ENCODE results near the gene PFN2.
"Not testable (repeated sequence)": the region's sequence is repeated elsewhere in the genome, so short reads cannot be mapped to it uniquely, and the experiment has no call there.

PFN2 gene

GRCh38 chr3:149967086-149967685 lies 3.5 kb downstream of the PFN2 start:
- no peak for DNase-seq

DNA sequence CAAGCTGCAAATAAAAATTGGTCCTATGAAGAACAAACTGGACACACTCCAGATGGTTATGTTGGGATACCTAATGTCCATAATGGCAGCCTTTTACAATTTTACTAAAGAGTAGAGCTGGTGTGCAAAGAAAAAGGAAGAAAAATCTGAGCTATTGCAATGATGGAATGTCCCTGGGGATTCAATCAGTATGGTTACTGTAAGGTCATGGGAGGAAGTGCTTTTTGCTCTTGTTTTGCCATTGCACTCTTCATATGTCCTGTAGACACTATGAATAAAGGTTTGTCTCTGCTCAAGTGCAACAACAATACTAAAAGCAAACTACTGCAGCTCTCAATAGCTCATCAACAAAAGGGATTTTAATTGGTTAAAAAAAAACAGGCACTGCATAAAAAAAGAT lies 5.4 kb downstream of the PFN2 start:
- DNase-seq, result no peak

GRCh38 chr3:149964291-149964690 lies 6.4 kb downstream of the PFN2 start:
- DNase-seq, result no peak

DNA sequence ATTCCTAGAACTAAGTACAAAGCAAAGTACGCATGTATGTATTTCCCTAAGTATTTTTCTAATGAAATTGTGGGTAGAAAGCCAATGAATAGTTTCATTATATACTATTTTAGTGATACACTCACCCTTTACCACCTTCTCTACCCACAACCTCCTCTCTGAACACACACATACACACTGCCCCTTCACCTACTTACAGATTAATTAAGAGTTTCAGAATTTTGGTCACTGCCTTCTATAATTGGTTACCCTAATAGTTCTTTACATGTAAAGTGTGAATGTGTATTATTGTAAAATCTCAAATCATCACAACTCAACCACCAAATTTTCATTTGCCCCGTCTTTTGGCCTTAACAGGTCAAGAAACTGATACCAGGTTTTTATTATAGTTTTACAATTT lies 7.2 kb downstream of the PFN2 start:
- DNase-seq, result no peak

DNA sequence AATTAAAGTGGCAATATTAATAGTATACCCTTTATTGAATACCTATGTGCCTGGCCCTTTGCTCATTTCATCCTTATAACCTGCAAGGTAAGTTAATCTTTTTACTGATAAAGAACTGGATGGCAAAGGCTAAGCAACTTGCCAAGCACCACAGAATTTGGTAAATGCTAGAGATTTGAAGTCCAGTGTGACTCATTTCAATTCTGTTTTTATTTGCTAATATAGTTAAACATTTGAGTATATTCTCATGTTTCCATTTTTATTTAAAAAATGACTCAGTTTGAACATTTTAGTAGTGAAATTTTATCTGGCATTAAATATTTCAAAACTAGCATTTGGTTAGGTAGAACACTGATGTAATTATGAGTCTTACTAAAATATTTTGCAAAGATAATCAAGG lies 11.3 kb downstream of the PFN2 start:
- no peak for DNase-seq

- no peak for DNase-seq
Observed at GRCh38 chr3:149958171-149958796, 12.4 kb downstream of the PFN2 start.

- no peak for DNase-seq
Observed at GRCh38 chr3:149957361-149958125, 13.2 kb downstream of the PFN2 start.

DNA sequence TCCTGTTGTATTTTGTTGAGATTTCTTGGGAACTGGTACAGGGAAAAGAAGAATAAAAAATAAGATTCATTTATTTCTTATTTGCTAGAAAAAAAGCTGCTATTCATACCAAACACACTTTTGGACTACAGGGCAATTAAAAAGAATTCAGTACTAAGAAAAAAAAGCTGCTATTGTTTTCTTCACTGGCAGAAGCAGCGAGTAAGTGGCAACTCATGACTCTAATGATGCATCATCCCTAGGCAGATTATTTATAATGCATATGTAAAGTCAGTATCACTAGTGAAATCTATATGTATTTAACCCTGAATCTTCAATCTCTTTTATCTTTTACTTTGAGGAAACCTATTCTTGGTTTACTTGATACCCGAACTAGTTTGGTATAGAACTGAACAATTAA lies 15.2 kb downstream of the PFN2 start:
- DNase-seq, result no peak

GRCh38 chr3:149954812-149955211 lies 15.9 kb downstream of the PFN2 start:
- no peak for DNase-seq

- no peak for DNase-seq
Observed at GRCh38 chr3:149949181-149949580, 21.5 kb downstream of the PFN2 start.

GRCh38 chr3:149947231-149947630 lies 23.5 kb downstream of the PFN2 start:
- DNase-seq, result no peak

GRCh38 chr3:149943966-149944365 lies 26.7 kb downstream of the PFN2 start:
- DNase-seq, result not testable (repeated sequence)

DNA sequence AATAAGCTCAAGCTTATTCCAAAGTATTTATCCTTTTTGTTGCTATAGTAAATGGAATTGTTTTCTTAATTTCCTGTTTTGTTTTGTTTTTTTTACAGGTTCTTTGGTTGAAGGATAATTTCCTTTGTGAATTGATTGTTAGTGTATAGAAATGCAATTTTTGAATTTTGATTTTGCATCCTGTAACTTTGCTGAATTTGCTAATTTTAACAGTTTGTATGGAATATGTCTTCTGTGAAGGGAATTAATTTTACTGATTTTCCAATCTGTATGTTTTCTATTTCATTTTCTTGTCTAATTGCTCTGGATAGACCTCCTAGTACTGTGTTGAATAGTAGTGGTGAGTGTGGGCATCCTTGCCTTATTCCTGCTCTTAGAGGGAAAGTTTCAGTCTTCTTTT lies 28.3 kb downstream of the PFN2 start:
- no peak for DNase-seq

DNA sequence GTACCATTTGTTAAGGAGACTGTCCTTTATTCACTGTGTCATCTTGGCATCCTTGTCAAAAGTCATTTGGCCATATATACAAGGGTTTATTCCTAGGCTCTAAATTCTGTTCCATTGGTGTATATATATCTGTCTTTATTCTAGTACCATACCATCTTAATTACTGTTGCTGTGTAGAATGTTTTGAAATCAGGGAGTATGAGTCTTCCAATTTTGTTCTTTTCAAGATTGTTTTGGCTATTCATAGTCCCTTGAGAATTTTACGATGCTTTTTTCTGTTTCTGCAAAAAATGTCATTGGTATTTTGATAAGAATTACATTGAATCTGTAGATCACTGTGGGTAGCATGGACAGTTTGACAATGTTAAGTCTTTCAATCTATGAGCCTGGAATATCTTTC lies 28.7 kb downstream of the PFN2 start:
- DNase-seq, result no peak

DNA sequence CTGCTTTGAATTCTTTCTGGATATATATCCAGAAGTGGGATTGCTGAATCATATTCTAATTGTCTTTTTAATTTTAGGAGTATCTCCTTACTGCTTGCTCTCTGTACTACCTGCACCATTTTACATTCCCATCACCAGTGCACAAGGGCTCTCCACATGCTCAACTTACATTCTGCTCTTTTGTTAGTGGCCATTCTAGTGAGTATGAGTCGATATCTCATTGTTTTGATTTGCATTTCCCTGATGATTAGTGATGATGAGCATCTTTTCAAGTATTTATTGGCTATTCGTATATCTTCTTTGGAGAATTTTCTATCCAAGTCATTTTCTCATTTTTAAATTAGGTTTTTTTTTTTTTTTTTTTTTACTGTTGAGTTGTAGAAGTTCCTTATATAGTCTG lies 29.5 kb downstream of the PFN2 start:
- DNase-seq, result no peak

GRCh38 chr3:149938392-149939055 lies 32.2 kb downstream of the PFN2 start:
- DNase-seq, result not testable (repeated sequence)

GRCh38 chr3:149936812-149937230 lies 33.9 kb downstream of the PFN2 start:
- DNase-seq, result peak; percentile 63

DNA sequence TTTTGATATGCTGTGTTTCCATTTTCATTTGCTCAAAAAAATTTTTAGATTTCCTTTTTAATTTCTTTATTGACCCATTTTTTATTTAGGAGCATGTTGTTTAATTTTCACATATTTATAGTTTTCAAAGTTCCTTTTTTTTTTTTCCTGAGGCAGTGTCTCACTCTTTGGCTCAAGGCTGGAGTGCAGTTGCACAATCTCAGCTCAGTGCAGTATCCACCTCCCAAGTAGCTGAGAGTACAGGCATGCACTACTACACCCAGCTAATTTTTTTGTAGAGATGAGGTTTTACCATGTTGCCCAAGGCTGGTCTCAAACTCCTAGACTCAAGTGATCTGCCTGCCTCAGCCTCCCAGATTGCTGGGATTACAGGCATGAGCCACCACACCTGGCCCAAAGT lies 36.2 kb downstream of the PFN2 start:
- DNase-seq, result no peak

DNA sequence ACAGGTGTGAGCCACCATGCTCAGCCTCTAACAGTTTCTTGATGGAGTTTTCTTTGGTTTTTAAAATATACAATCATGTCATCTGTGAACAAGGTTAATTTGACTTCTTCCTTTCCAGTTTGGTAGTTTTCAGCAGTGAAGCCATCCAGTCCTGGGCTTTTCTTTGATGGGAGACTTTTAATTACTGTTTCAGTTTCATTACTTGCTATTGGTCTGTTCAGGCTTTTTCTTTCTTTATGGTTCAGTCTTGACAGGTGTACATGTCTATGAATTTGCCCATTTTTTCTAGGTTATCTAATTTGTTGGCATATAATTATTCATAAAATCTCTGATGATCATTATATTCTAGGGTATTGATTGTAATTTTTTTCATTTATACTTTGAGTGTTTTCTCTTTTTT lies 36.8 kb downstream of the PFN2 start:
- no peak for DNase-seq

- DNase-seq, result no peak
Observed at GRCh38 chr3:149933008-149933407, 37.7 kb downstream of the PFN2 start.

GRCh38 chr3:149920119-149920518 lies 50.6 kb downstream of the PFN2 start:
- no peak for DNase-seq

GRCh38 chr3:149919509-149919908 lies 51.2 kb downstream of the PFN2 start:
- no peak for DNase-seq

GRCh38 chr3:149917124-149917667 lies 53.5 kb downstream of the PFN2 start:
- DNase-seq, result no peak

Measured in right forelimb (tissue), 1 donor.